Measurements from ENCODE around the gene SLBP. TPM values are rescaled to one million over a fixed set of nuclear protein-coding genes. Genes with fewer than 3 reads are reported as not detected.

SLBP gene
- total RNA-seq, 1 experiment from 2014 or later = 61.7 TPM

GRCh38 chr4:1752284-1753041 lies 40.3 kb upstream of the SLBP start:
- POLR2A ChIA-PET (ENCODE audit: unreplicated experiment) = no interaction called here
- no peaks in the 10 kb centered on the region for H3K36me3 ChIP-seq (ENCODE audit: low read depth)
- H3K27ac ChIP-seq = no peak overlapping the region
- H3K4me2 ChIP-seq = no peak overlapping the region
- H3K9me2 ChIP-seq (ENCODE audit: insufficient read depth) = no peaks in the 10 kb centered on the region
- H3K4me1 ChIP-seq (replicated peaks; ENCODE audit: insufficient read depth) = no peaks in the 10 kb centered on the region
- peak in 1 of 2 experiments; percentile 54 for DNase-seq
- no peaks in the 10 kb centered on the region for H3K9me3 ChIP-seq (ENCODE audit: insufficient read depth, low read depth)
- no peak overlapping the region for H2AFZ ChIP-seq
- intact Hi-C loops (cut with micrococcal nuclease; ENCODE audit: unreplicated experiment) = loop anchor here (1.0 to 5.0 kb wide), 2 partner anchors 40 to 58 kb away; partner anchors contain the start of gene FGFR3
- no peaks in the 10 kb centered on the region for H3K27me3 ChIP-seq (ENCODE audit: insufficient read depth, low read depth)
- H3K79me2 ChIP-seq (ENCODE audit: low read depth) = no peaks in the 10 kb centered on the region
- H3F3A ChIP-seq (ENCODE audit: insufficient read depth, low read depth) = peaks cover under 1% of the 10 kb centered on the region; the same call in 1 of the 2 replicates
- TF ChIP-seq, protein P1, sequence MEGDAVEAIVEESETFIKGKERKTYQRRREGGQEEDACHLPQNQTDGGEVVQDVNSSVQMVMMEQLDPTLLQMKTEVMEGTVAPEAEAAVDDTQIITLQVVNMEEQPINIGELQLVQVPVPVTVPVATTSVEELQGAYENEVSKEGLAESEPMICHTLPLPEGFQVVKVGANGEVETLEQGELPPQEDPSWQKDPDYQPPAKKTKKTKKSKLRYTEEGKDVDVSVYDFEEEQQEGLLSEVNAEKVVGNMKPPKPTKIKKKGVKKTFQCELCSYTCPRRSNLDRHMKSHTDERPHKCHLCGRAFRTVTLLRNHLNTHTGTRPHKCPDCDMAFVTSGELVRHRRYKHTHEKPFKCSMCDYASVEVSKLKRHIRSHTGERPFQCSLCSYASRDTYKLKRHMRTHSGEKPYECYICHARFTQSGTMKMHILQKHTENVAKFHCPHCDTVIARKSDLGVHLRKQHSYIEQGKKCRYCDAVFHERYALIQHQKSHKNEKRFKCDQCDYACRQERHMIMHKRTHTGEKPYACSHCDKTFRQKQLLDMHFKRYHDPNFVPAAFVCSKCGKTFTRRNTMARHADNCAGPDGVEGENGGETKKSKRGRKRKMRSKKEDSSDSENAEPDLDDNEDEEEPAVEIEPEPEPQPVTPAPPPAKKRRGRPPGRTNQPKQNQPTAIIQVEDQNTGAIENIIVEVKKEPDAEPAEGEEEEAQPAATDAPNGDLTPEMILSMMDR (conservative IDR thresholded peaks at IDR 0.05) = no peak
- no peak for TF ChIP-seq EZH2 (IDR thresholded peaks at IDR 0.05; ENCODE audit: low read depth)
- H4K20me1 ChIP-seq (ENCODE audit: insufficient read depth) = no peaks in the 10 kb centered on the region; the same call in 1 of the 2 replicates
- CTCF ChIA-PET = interaction anchor here (0.5 to 0.6 kb wide), 2 partner anchors 43 to 882 kb away, joined by 3 to 4 read pairs; no protein-coding TSS in a partner anchor
- no TSS peak for BruUV-seq (replicated peaks)
- H3K4me3 ChIP-seq = no peak overlapping the region

DNA sequence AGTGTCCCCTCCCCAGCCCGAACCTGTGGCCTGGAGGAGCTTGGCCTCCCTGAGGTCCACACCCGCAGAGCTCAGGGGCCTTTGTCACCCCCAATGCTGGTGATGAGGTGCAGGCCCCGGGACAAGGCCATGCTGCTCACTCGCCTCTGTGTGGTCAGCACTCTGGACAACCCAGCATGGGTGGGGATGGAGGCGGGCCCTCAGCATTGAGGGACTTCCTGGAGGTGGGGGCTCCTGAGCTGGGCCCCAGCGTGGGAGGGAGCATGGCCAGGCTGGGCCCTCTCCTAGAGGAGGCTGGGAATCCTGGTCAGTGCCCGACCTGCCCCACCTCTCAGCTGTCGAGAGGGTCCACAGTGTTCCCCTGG lies 39.8 kb upstream of the SLBP start:
- POLR2A ChIA-PET (ENCODE audit: unreplicated experiment) = no interaction called here
- DNase-seq = peak in 1 of 2 experiments; percentile 35
- Histone ChIP-seq H3K9me2 (ENCODE audit: insufficient read depth) (no peaks in the 10 kb centered on the region), H3F3A (ENCODE audit: insufficient read depth, low read depth) (peaks cover 5% of the 10 kb centered on the region; the same call in 1 of the 2 replicates), H3K27me3 (ENCODE audit: insufficient read depth, low read depth) (no peaks in the 10 kb centered on the region), H3K4me3 (no peak overlapping the region), H4K20me1 (ENCODE audit: insufficient read depth) (no peaks in the 10 kb centered on the region; the same call in 1 of the 2 replicates), H3K79me2 (ENCODE audit: low read depth) (no peaks in the 10 kb centered on the region), H3K4me2 (no peak overlapping the region), H3K9me3 (ENCODE audit: insufficient read depth, low read depth) (no peaks in the 10 kb centered on the region), H2AFZ (no peak overlapping the region), H3K36me3 (ENCODE audit: low read depth) (no peaks in the 10 kb centered on the region), H3K4me1 (replicated peaks; ENCODE audit: insufficient read depth) (no peaks in the 10 kb centered on the region), H3K27ac (no peak overlapping the region)
- CTCF ChIA-PET = interaction anchor here (0.5 to 0.6 kb wide), 3 partner anchors 43 to 882 kb away, joined by 3 to 4 read pairs (median 4); no protein-coding TSS in a partner anchor
- intact Hi-C loops (cut with micrococcal nuclease; ENCODE audit: unreplicated experiment) = loop anchor here (1.0 to 5.0 kb wide), 2 partner anchors 40 to 58 kb away; partner anchors contain the start of gene FGFR3
- no peak for TF ChIP-seq EZH2 (IDR thresholded peaks at IDR 0.05; ENCODE audit: low read depth)
- TF ChIP-seq, protein P1 (conservative IDR thresholded peaks at IDR 0.05) = no peak
- BruUV-seq (replicated peaks) = no TSS peak

GRCh38 chr4:1751155-1751918 lies 39.2 kb upstream of the SLBP start:
- no peaks in the 10 kb centered on the region for H3K4me1 ChIP-seq (replicated peaks; ENCODE audit: insufficient read depth)
- peaks cover 5% of the 10 kb centered on the region; the same call in 1 of the 2 replicates for H3F3A ChIP-seq (ENCODE audit: insufficient read depth, low read depth)
- H3K79me2 ChIP-seq (ENCODE audit: low read depth) = no peaks in the 10 kb centered on the region
- no peaks in the 10 kb centered on the region for H3K9me2 ChIP-seq (ENCODE audit: insufficient read depth)
- POLR2A ChIA-PET (ENCODE audit: unreplicated experiment) = no interaction called here
- H3K4me3 ChIP-seq = no peak overlapping the region
- DNase-seq = no peak
- no peak for TF ChIP-seq EZH2 (IDR thresholded peaks at IDR 0.05; ENCODE audit: low read depth)
- TF ChIP-seq, protein P1 (conservative IDR thresholded peaks at IDR 0.05) = no peak
- H4K20me1 ChIP-seq (ENCODE audit: insufficient read depth) = no peaks in the 10 kb centered on the region; the same call in 1 of the 2 replicates
- no peak overlapping the region for H3K27ac ChIP-seq
- intact Hi-C loops (cut with micrococcal nuclease; ENCODE audit: unreplicated experiment) = loop anchor here (5.0 kb wide), 1 partner anchor 41 kb away; the partner anchor contains the start of gene FGFR3
- H2AFZ ChIP-seq = no peak overlapping the region
- CTCF ChIA-PET = interaction anchor here (0.5 to 0.6 kb wide), 3 partner anchors 147 to 883 kb away, joined by 3 to 4 read pairs (median 3); no protein-coding TSS in a partner anchor
- H3K27me3 ChIP-seq (ENCODE audit: insufficient read depth, low read depth) = no peaks in the 10 kb centered on the region
- H3K9me3 ChIP-seq (ENCODE audit: insufficient read depth, low read depth) = no peaks in the 10 kb centered on the region
- BruUV-seq (replicated peaks) = no TSS peak
- H3K4me2 ChIP-seq = no peak overlapping the region
- no peaks in the 10 kb centered on the region for H3K36me3 ChIP-seq (ENCODE audit: low read depth)

Measured in PC-9 (cell line).